Activated effector memory CD4-positive, alpha-beta T cell treated with Interleukin-2 at 50 U/mL for 16 hours (primary cell): ENCODE data around the gene AIFM3.
"Not testable (repeated sequence)": the region's sequence is repeated elsewhere in the genome, so short reads cannot be mapped to it uniquely, and the experiment has no call there.

Experiments used
- DNase-seq: peaks from one replicate; pipeline ENCODE4 v3.0.0-alpha.2; 2020

Gene AIFM3

DNA sequence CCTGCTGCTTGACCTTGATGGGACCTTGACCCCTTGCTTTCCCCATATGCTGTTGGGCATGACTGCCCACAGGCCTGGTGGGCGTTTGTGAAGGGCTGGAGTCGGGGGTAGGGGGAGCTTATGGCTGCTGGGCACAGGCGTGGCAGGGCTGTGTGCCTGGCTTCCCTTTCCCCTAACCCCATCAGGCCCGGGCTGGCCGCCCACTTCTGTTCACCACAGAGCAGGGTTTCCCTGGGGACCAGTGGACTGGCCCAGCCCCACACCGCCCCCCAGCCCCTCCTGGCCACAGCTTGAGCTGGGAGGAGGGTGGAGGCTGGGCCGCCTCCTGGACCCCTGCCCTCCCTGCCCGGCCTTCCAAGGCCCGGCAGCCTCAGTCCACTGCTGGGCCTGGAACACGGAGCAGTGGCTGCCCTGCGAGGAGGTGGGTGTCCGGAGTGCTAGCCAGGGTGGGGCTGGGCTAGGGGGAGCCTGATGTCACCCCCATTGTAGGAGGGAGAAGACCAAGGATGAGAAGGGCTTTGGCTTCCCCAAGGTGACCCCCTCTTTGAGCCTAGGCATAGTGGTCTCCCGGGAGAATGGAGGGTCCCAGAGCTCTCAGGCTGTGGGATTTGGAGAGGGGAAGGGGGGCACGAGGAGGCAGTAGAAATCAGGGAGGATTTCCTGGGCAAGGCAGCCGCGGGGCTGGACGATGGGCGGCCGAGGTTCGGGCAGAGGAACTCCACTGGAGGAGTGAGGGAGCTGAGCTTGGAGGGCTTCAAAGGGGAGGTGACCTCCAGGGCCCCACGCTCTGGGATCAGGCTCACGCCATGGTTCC, at the start of gene AIFM3:
Gene AIFM3, plus strand, starts transcription at position 373 of the 814 bp plus-strand sequence. CDS start 690 bp downstream, outside the sequence.
- no peak for DNase-seq

GRCh38 chr22:20918663-20919218, 48.3 kb upstream of the AIFM3 start:
- no peak for DNase-seq

- no peak for DNase-seq
Observed at GRCh38 chr22:20919718-20920117, 47.3 kb upstream of the AIFM3 start.

DNA sequence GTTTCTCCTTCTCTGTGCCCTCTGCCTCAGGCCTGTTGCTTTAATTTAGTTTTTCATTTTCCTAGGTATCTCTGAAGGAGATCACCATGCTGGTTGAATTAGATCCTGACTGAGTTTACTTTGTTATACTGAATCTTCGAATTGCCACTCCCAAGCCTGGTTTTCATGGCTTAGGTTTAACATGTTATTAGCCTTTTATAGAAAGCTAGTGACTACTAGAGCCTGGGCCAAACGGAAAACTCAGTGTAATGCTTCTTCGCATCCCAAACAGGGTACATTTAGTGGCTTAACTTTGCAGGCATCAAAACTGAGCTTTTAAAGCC, 46.2 kb upstream of the AIFM3 start:
- DNase-seq: no peak

DNA sequence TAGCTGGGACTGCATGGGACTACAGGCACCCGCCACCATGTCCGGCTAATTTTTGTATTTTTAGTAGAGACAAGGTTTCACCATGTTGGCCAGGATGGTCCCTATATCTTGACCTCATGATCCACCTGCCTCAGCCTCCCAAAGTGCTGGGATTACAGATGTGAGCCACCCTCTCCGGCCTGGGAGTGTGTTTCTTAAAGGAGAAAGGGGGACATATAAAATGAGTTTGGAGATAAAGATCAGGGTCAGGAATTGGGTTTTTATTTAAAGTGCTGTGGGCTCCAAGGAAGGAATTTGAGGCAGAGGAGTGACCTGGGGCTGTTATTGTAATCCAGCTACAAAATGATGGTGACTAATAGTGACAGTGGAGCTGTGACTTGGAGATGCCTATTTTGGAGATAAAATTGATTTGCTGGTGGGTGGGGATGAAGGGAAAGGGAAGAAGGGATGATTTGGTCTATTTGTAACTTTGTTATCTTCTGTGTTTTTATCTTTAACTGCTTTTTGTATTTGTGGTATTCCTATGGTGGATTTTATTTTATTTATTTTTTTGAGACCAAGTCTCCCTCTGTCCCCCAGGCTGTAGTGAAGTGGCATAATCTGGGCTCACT, 44.8 kb upstream of the AIFM3 start:
- DNase-seq: no peak

DNA sequence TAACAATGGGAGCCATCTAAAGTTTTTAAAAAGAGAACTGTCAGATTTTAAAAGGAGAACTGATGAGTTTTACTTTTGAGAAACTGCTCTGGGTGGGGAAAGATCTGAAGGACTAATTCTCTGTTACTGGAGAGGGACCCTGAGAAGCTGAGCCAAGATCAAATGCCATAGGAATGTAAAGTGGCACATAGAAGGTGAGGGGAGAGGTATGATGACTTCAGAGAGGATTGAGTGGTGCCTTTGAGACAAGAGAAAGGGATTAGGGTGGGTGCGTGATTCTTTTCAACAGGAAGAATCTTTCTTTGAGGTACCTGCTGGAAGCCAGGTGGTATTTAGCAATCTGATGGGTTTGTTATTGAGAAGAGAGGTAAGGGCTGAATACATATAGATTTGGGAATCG, 40.8 kb upstream of the AIFM3 start:
- DNase-seq: no peak

DNA sequence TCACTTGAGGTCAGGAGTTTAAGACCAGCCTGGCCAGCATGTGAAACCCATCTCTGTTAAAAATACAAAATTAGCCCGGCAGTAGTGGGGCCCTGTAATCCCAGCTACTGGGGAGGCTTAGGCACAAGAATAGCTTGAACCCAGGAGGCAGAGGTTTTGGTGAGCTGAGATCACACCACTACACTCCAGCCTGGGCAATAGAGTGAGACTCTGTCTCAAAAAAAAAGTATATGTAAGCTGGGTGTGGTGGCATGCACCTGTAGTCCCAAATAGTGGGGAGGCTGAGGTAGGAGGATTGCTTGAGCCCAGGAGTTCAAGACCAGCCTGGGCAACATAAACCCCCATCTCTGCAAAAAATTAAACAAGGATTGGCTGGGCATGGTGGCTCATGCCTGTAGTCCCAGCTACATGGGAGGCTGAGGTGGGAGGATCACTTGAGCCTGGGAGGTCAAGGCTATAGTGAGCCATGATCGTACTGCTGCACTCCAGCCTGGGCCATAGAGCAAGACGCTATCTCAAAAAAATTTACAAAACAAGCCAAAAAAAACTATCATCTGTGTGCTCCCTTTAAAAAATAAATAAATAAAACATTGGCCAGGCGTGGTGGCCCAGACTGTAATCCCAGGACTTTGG, 39.0 kb upstream of the AIFM3 start:
- DNase-seq: no peak

DNA sequence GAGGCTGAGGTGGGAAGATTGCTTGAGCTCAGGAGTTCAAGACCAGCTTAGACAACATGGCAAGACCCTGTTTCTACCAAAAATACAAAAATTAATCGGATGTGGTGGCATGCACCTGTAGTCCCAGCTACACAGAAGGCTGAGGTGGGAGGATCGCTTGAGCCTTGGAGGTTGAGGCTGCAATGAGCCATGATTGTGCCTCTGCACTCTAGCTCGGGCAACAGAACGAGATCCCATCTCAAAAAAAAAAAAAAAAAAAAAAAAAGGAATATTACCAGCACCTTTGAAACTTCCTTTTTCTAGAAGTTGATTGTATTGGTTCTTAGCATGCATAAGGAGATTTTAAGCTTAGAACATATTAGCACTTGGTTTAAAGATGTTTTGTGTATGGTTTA, 38.5 kb upstream of the AIFM3 start:
- DNase-seq: no peak

DNA sequence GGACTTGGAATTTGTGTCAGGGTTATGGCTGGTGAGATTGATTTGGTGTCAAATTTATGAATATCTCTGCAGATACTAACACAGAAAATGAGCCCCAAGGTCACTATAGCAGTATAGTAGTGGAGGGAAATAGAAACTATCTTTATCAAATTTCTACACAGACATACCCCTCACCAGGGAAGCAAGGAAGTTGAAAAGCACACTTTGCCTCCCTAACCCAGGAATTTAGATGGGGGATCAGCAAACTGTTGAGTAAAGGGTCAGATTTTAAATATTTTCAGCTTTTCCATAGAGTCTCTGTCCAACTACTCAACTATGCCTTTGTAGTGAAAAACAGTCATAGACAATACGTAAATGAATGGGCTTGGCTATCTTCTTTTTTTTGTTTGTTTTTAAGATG, 37.1 kb upstream of the AIFM3 start:
- DNase-seq: no peak

DNA sequence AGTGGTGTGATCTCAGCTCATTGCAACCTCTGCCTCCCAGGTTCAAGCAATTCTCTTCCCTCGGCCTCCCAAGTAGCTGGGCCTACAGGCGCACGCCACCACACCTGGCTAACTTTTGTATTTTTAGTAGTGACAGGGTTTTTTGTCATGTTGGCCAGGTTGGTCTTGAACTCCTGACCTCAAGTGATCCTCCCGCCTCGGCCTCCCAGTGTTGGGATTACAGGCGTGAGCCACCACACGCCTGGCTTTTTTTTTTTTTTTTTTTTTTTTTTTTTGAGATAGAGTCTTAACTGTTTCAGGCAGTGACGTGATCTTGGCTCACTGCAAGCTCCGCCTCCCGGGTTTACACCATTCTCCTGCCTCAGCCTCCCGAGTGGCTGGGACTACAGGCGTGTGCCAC, 36.6 kb upstream of the AIFM3 start:
- not testable (repeated sequence) for DNase-seq

- DNase-seq: no peak
Observed at GRCh38 chr22:20931126-20931654, 35.9 kb upstream of the AIFM3 start.

- no peak for DNase-seq
Observed at GRCh38 chr22:20933910-20934309, 33.1 kb upstream of the AIFM3 start.

DNA sequence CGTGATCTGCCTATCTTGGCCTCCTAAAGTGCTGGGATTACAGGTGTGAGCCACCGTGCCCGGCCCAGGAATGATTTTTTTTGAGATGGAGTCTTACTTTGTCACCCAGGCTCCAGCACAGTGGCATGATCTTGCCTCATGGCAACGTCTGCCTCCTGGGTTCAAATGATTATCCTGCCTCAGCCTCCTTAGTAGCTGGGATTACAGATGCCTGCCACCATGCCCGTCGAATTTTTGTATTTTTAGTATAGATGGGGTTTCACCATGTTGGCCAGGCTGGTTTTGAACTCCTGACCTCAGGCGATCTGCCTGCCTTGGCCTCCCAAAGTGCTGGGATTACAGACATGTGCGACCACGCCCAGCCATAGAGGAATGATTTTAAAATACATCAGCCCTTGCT, 32.0 kb upstream of the AIFM3 start:
- not testable (repeated sequence) for DNase-seq

DNA sequence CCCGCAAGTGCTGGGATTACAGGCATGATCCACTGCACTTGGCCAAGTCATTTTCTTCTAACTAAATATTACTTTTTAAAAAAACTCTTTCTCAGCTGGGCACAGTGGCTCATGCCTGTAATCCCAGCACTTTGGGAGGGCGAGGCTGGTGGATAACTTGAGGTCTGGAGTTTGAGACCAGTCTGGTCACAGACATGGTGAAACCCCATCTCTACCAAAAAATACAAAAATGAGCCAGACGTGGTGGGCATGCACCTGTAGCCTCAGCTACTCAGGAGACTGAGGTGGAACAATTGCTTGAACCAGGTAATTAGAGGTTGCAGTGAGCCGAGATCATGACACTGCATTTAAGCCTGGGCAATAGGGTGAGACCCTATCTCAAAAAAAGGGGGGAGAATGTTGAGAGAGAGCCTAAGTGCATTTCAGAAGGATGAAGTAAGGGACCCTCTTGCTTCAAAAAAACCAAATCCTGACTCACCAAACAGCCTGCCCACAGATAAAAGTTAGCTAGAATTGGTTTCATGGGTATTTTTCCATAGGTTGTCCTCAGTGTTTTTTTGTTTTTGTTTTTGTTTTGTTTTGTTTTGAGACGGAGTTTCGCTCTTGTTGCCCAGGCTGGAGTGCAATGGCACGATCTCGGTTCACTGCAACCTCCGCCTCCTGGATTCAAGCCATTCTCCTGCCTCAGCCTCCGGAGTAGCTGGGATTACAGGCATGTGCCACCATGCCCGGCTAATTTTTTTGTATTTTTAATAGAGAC, 31.1 kb upstream of the AIFM3 start:
- not testable (repeated sequence) for DNase-seq

- no peak for DNase-seq
Observed at GRCh38 chr22:20937031-20937793, 29.8 kb upstream of the AIFM3 start.

- no peak for DNase-seq
Observed at GRCh38 chr22:20937794-20938671, 29.0 kb upstream of the AIFM3 start.

DNA sequence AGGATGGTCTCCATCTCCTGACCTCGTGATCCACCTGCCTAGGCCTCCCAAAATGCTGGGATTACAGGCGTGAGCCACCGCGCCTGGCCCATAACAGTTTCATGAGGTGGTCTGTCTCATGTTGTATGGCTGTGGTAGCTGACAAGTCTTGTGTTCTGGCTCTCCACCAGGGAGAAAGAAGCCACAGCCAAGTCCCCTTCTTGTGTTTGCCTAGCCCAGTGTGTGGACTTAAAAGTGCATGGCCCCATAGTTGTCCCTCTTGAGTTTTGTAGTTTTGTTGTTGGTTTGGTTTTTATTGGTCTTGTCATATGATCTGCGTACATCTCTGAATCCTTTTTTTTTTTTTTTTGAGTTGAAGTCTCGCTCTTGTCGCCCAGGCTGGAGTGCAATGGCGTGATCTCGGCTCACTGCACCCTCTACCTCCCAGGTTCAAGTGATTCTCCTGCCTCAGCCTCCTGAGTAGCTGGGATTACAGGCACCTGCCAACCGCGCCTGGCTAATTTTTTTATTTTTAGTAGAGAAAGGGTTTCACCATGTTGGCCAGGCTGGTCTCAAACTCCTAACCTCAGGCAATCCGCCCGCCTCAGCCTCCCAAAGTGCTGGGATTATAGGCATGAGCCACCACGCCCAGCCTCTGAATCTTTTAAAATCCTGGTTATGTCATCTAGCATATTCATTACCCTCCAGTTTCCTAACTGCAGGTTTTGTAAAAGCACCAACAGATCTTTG, 27.4 kb upstream of the AIFM3 start:
- not testable (repeated sequence) for DNase-seq

GRCh38 chr22:20940186-20940651, 26.8 kb upstream of the AIFM3 start:
- no peak for DNase-seq

DNA sequence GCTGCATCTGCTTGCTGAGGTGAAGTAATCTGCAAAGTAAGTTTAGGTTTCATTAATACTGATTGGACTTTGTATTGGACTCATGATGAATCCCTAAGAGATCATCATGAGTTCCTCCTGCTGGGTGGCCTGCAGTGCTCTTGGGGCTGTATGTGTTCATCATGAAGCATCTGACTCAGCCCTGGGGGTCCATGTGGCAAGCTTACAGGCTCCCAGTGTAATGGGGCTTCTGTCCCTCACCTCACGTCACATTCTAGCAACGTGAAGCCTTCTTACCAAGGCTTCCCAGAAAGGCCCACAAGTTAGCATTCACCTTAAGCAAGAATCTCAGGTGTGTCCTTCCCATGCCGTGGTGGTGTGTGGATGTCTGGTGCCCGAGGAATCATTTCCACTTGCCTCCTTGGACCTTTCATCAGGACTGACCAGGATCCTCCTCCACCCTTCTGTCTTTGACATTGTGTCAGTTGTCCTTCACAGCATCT, 26.1 kb upstream of the AIFM3 start:
- DNase-seq: no peak
